ENCODE data around the gene KBTBD13.

KBTBD13 gene

DNA sequence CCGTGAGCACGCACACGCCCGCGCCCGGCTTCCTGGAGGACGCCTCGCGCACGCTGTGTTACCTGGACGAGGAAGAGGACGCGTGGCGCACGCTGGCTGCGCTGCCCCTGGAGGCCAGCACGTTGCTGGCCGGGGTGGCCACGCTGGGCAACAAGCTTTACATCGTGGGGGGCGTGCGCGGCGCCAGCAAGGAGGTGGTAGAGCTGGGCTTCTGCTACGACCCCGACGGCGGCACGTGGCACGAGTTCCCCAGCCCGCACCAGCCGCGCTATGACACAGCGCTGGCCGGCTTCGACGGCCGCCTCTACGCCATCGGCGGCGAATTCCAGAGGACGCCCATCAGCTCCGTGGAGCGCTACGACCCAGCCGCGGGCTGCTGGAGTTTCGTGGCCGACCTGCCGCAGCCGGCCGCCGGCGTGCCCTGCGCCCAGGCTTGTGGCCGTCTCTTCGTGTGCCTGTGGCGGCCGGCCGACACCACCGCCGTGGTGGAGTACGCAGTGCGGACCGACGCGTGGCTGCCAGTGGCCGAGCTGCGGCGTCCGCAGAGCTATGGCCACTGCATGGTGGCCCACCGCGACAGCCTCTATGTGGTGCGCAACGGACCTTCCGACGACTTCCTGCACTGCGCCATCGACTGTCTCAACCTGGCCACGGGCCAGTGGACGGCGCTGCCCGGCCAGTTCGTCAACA, 890 bp downstream of the KBTBD13 start:
- TF ChIP-seq, protein P1, sequence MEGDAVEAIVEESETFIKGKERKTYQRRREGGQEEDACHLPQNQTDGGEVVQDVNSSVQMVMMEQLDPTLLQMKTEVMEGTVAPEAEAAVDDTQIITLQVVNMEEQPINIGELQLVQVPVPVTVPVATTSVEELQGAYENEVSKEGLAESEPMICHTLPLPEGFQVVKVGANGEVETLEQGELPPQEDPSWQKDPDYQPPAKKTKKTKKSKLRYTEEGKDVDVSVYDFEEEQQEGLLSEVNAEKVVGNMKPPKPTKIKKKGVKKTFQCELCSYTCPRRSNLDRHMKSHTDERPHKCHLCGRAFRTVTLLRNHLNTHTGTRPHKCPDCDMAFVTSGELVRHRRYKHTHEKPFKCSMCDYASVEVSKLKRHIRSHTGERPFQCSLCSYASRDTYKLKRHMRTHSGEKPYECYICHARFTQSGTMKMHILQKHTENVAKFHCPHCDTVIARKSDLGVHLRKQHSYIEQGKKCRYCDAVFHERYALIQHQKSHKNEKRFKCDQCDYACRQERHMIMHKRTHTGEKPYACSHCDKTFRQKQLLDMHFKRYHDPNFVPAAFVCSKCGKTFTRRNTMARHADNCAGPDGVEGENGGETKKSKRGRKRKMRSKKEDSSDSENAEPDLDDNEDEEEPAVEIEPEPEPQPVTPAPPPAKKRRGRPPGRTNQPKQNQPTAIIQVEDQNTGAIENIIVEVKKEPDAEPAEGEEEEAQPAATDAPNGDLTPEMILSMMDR (IDR thresholded peaks at IDR 0.05; ENCODE audit: low read depth, low read length, missing control alignments): no peak
- no peak for DNase-seq (ENCODE audit: low read depth)
- H3K4me3 ChIP-seq (ENCODE audit: low read depth, low read length): no peak overlapping the region

DNA sequence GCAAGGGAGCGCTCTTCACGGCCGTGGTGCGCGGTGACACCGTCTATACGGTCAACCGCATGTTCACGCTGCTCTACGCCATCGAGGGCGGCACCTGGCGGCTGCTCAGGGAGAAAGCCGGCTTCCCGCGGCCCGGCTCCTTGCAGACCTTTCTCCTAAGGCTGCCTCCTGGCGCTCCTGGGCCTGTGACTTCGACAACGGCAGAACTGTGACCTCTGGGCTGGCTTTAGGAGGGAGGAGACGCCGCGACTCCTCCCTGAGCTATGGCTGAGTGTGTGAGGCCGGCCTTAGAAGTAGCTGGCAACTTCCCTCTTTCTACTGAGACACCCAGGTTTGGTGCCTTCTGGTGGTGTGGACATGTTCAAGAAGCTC, 1.4 kb downstream of the KBTBD13 start:
- H3K4me3 ChIP-seq (ENCODE audit: low read depth, low read length): no peak overlapping the region
- TF ChIP-seq, protein P1 (IDR thresholded peaks at IDR 0.05; ENCODE audit: low read depth, low read length, missing control alignments): peak; percentile 36
- no peak for DNase-seq (ENCODE audit: low read depth)

- H3K4me3 ChIP-seq (ENCODE audit: low read depth, low read length): no peak overlapping the region
- no peak for DNase-seq (ENCODE audit: low read depth)
These were observed 3.0 kb downstream of the KBTBD13 start for GRCh38 chr15:65079580-65079979.

DNA sequence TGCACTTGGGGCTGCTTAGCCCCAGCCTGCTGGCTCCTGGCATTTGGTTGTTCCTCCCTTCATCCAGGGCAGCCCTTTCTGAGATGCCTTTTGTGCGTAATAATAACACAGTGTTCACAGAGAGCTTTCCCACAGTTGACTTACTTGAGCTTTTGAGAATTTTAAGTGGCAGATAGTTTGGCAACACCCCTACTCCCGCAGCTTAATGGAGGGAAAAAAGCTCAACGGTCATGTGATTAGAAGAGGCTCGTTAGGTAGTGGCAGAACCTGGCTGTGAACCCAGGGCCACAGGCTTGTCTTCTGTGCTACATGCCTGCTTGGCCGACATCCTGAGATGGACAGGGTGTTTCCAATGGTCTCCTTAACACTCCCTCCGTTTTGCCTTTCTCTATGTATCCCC, 4.7 kb downstream of the KBTBD13 start:
- DNase-seq (ENCODE audit: low read depth): no peak
- TF ChIP-seq, protein P1 (IDR thresholded peaks at IDR 0.05; ENCODE audit: low read depth, low read length, missing control alignments): no peak
- no peak overlapping the region for H3K4me3 ChIP-seq (ENCODE audit: low read depth, low read length)

More at GRCh38 chr15:65079580-65079979, 3.0 kb downstream of the KBTBD13 start:
- TF ChIP-seq, protein P1 (IDR thresholded peaks at IDR 0.05; ENCODE audit: low read depth, low read length, missing control alignments): no peak

DNA sequence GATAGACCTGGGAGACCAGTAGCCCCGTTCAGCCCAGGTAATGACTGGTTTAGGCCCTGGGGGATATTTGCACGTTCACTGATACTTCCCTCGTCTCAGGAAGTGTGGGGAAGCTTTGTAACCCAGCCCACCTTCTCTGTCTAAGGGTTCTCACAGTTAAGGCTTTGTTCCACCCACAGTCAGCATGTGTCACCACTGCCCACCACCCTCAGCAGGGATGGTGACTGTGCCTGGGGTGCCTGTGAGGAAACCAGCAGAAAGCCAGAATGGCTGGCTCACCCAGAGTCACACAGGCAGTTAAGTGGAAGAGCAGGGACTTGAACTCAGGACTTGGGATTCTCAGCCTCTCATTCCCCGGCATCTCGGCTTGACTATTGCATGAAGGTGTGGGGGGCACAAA, 5.2 kb downstream of the KBTBD13 start:
- H3K4me3 ChIP-seq (ENCODE audit: low read depth, low read length): no peak overlapping the region
- TF ChIP-seq, protein P1 (IDR thresholded peaks at IDR 0.05; ENCODE audit: low read depth, low read length, missing control alignments): no peak
- DNase-seq (ENCODE audit: low read depth): no peak

GRCh38 chr15:65082303-65082953, 5.9 kb downstream of the KBTBD13 start:
- no peak for DNase-seq (ENCODE audit: low read depth)
- H3K4me3 ChIP-seq (ENCODE audit: low read depth, low read length): no peak overlapping the region
- TF ChIP-seq, protein P1 (IDR thresholded peaks at IDR 0.05; ENCODE audit: low read depth, low read length, missing control alignments): no peak
